ENCODE results near the gene LLGL2.

DNA sequence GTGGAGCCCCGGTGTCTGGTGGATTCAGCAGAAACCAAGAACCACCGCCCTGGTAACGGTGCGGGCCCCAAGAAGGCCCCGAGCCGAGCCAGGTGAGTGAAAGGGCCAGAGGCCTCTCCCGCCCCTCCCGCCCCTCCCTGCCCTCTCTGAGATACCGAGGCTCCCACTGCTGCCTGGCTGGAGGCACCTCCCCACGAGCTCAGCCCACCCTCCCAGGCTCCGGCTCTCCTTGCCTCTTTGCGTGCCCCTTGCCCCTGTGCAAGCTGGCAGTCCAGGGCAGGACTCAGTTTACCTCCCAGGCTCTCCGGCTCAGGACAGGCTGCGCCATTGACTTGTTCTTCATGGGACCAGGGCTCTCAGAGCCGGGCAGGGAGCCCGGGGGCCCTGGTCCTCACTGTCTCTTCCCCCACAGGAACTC is 48.1 kb downstream of the LLGL2 start:
- no peak for TF ChIP-seq POLR2A (IDR thresholded peaks at IDR 0.05)
- no peak for TF ChIP-seq CTCF (IDR thresholded peaks at IDR 0.05 in 8 of 11, conservative IDR thresholded peaks at IDR 0.05 in 3 of 11)
- TF ChIP-seq POLR2AphosphoS5 (IDR thresholded peaks at IDR 0.05), result no peak
